Panc1 (cell line): ENCODE measurements around the gene VTN. TPM values are rescaled to one million over a fixed set of nuclear protein-coding genes. Genes with fewer than 3 reads are reported as not detected.

Experiments
- ATAC-seq: fragments of 200-7000 bp; cut with Tn5 transposase; 2 replicates; pipeline ENCODE4 v1.9.1; 2020; ENCODE audit warnings: mild to moderate bottlenecking, moderate library complexity
- BruUV-seq: library from RNA; stranded (reverse); fragments of 400-500 nt; replicated peaks from 2 replicates; lab custom pipeline; 2021; lab: Mats Ljungman, UMichigan
- CTCF ChIA-PET: fragments of 300-600 bp; sonication (Branson Sonifier 250); formaldehyde crosslinking; loops from one replicate; lab custom pipeline; 2022; ENCODE audit warnings: antibody characterized with exemption; lab: Charles Lee
- POLR2A ChIA-PET: fragments of 300-600 bp; sonication (Branson Sonifier 250); formaldehyde crosslinking; loops from one replicate; lab custom pipeline; 2022; ENCODE audit warnings: antibody characterized with exemption; lab: Charles Lee
- DNase-seq: peaks from one replicate; pipeline ENCODE4 v3.0.0-alpha.2; 2010; ENCODE audit warnings: low read depth, low spot score
- H3K27ac ChIP-seq: 2 replicates; pipeline ENCODE4 v1.5.1; 2011; ENCODE audit warnings: mild to moderate bottlenecking, low read length, inconsistent platforms
- H3K27me3 ChIP-seq: fragments of 200-500 bp; sonication (Bioruptor generic); 2 replicates; pipeline ENCODE4 v1.6.0; 2014; ENCODE audit warnings: low read length, inconsistent platforms; ENCODE audit not compliant: control insufficient read depth, insufficient read depth
- H3K36me3 ChIP-seq: fragments of 200-500 bp; sonication (Bioruptor generic); 2 replicates; pipeline ENCODE4 v1.5.1; 2014; ENCODE audit warnings: inconsistent platforms, mild to moderate bottlenecking, low read length, moderate library complexity; ENCODE audit not compliant: control insufficient read depth, insufficient read depth
- H3K4me1 ChIP-seq: 2 replicates; pipeline ENCODE4 v1.5.1; 2011; ENCODE audit warnings: inconsistent platforms, mild to moderate bottlenecking, low read length, moderate library complexity; ENCODE audit not compliant: control insufficient read depth, insufficient read depth
- H3K4me3 ChIP-seq, 2 experiments: 2 replicates each; pipeline ENCODE4 v1.5.1; 2011 to 2012; ENCODE audit warnings: low read depth in 2 of 2, low read length in 2 of 2, mild to moderate bottlenecking in 2 of 2, inconsistent platforms in 1 of 2, moderate library complexity in 1 of 2
- H3K9me3 ChIP-seq: fragments of 200-500 bp; sonication (Bioruptor generic); 2 replicates; pipeline ENCODE4 v1.5.1; 2014; ENCODE audit warnings: low read depth, mild to moderate bottlenecking, inconsistent platforms, low read length, moderate library complexity; ENCODE audit not compliant: control insufficient read depth, insufficient read depth
- CTCF ChIP-seq: fragments of 450-650 bp; IDR thresholded peaks from 2 replicates; pipeline ENCODE4 v1.5.1; 2017; ENCODE audit warnings: mild to moderate bottlenecking
- POLR2AphosphoS5 ChIP-seq: IDR thresholded peaks from 2 replicates; pipeline ENCODE4 v1.6.1; 2012; ENCODE audit warnings: mild to moderate bottlenecking, low read depth, low read length, moderate library complexity
- REST ChIP-seq, 2 experiments: IDR thresholded peaks; 2 replicates each; pipeline ENCODE4 v1.6.1; 2011 to 2012; ENCODE audit warnings: low read depth in 2 of 2, control low read depth in 1 of 2, low read length in 1 of 2, mild to moderate bottlenecking in 1 of 2, moderate library complexity in 1 of 2; ENCODE audit not compliant: insufficient read depth in 1 of 2
- SIN3A ChIP-seq: IDR thresholded peaks from 2 replicates; pipeline ENCODE4 v1.6.1; 2012; ENCODE audit warnings: low read depth, mild to moderate bottlenecking, low read length, moderate library complexity, borderline replicate concordance; ENCODE audit not compliant: insufficient read depth
- TCF7L2 ChIP-seq: IDR thresholded peaks from 2 replicates; pipeline ENCODE4 v1.6.1; 2011; ENCODE audit warnings: mild to moderate bottlenecking, low read depth, low read length, inconsistent platforms
- in situ Hi-C: cut with HindIII; loops from 2 replicates; pipeline ENCODE4 v1.10.0; 2016; ENCODE audit warnings: low sequenced_read_pairs, low pct_unique_long_range_greater_than_20kb
- intact Hi-C: fragments of 100-400 bp; cut with micrococcal nuclease; formaldehyde crosslinking; loops from one replicate; pipeline ENCODE4 v1.10.0; 2022; ENCODE audit not compliant: unreplicated experiment
- total RNA-seq: library from RNA; stranded (reverse); gene quantifications from one replicate; pipeline ENCODE4 v1.2.1, GENCODE V29; 2021; ENCODE audit not compliant: unreplicated experiment

Gene VTN
- total RNA-seq, 1 experiment from 2014 or later: 2.3 TPM

DNA sequence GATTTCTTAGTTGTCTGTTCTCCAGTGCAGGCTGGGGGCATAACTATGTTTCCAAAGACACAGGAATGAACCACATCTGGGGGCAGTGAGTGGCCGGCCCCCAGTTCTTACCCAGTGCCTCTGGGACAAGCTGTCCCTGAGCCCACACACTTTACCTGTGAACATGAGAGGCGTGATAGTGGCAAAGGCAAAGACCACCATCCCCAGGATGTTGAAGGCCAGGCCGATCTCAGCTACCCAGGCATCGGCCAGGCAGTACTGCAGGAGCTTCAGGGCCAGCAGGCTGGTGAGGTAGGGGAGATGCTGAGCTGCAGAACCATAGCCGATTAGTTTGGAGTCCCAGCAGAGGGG is 34.3 kb upstream of the VTN start:
- ATAC-seq: no peak
- no peak for TF ChIP-seq POLR2AphosphoS5
- no peak for TF ChIP-seq REST (IDR thresholded peaks at IDR 0.05; ENCODE audit: insufficient read depth in 1 of 2, low read depth in 2 of 2, low read length in 1 of 2)
- TF ChIP-seq CTCF: no peak
- no peak for TF ChIP-seq SIN3A
- TF ChIP-seq TCF7L2: no peak
- Histone ChIP-seq H3K36me3 (no peaks in the 10 kb centered on the region), H3K4me1 (peaks cover 8% of the 10 kb centered on the region), H3K9me3 (no peaks in the 10 kb centered on the region), H3K27ac (no peak overlapping the region), H3K4me3 (no peak overlapping the region), H3K27me3 (no peaks in the 10 kb centered on the region)
- intact Hi-C loops: no loop called here
- in situ Hi-C loops: no loop called here
- DNase-seq: no peak
- no TSS peak for BruUV-seq
- ChIA-PET CTCF (interaction anchor here (1.7 kb wide), 1 partner anchor 12 kb away, joined by 8 read pairs; no protein-coding TSS in a partner anchor), POLR2A (interaction anchor here (0.8 kb wide), 1 partner anchor 69 kb away, joined by 3 read pairs; the partner anchor contains the start of genes IFT20 and TNFAIP1)

DNA sequence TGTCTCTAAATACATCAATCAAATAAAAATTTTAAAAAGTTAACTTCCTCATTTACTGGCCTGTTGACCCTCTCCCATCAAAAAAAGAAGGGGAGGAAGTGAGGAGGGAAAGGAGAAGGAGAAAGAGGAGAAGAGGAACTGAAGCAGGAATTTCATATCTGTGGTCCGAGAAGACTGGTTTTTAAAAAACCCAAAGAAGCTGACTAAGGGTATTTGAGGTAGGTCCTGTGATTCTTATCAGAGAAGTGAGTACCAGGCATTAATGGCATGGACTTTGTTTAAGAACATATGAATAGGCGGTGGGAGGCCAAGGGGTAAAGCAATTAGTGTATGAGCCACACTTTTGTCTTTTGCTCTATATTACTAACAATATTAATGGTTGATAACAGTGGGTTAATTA is 33.9 kb upstream of the VTN start:
- in situ Hi-C loops (no loop called here), intact Hi-C loops (no loop called here)
- ChIA-PET CTCF (interaction anchor here (1.7 kb wide), 1 partner anchor 13 kb away, joined by 8 read pairs; no protein-coding TSS in a partner anchor), POLR2A (no interaction called here)
- Histone ChIP-seq H3K4me3 (no peak overlapping the region), H3K36me3 (no peaks in the 10 kb centered on the region), H3K27me3 (no peaks in the 10 kb centered on the region), H3K9me3 (no peaks in the 10 kb centered on the region), H3K27ac (no peak overlapping the region), H3K4me1 (peaks cover 8% of the 10 kb centered on the region)
- BruUV-seq: no TSS peak
- ATAC-seq (no peak), DNase-seq (no peak)
- TF ChIP-seq REST (IDR thresholded peaks at IDR 0.05; ENCODE audit: insufficient read depth in 1 of 2, low read depth in 2 of 2, low read length in 1 of 2) (no peak), POLR2AphosphoS5 (no peak), TCF7L2 (no peak), SIN3A (no peak), CTCF (no peak)
